Nephron progenitor cell (in vitro differentiated cells): ENCODE measurements around the gene ERMN.

Experiments used
- DNase-seq: peaks from one replicate; pipeline ENCODE4 v3.0.0; 2021
- H3K27ac Mint-ChIP-seq: 2 replicates; pipeline ENCODE4 v1.8.0; 2021; ENCODE audit warnings: mild to moderate bottlenecking, moderate library complexity, mixed read lengths
- H3K27me3 Mint-ChIP-seq: 2 replicates; pipeline ENCODE4 v1.8.0; 2021; ENCODE audit warnings: mild to moderate bottlenecking, low read depth, mixed read lengths; ENCODE audit not compliant: poor library complexity
- H3K36me3 Mint-ChIP-seq: 2 replicates; pipeline ENCODE4 v1.8.0; 2021; ENCODE audit warnings: low read depth, mixed read lengths
- H3K4me1 Mint-ChIP-seq: 2 replicates; pipeline ENCODE4 v1.8.0; 2021; ENCODE audit warnings: mixed read lengths
- H3K4me3 Mint-ChIP-seq: 2 replicates; pipeline ENCODE4 v1.8.0; 2021; ENCODE audit warnings: mild to moderate bottlenecking, moderate library complexity, mixed read lengths
- H3K9me3 Mint-ChIP-seq: 2 replicates; pipeline ENCODE4 v1.8.0; 2021; ENCODE audit warnings: mild to moderate bottlenecking, moderate library complexity, mixed read lengths
- TF ChIP-seq, protein P1 (sequence below): fragments of 200-600 bp; sonication (generic); IDR thresholded peaks from 2 replicates; pipeline ENCODE4 v1.5.0; 2021; ENCODE audit warnings: antibody characterized with exemption

The ERMN gene

DNA sequence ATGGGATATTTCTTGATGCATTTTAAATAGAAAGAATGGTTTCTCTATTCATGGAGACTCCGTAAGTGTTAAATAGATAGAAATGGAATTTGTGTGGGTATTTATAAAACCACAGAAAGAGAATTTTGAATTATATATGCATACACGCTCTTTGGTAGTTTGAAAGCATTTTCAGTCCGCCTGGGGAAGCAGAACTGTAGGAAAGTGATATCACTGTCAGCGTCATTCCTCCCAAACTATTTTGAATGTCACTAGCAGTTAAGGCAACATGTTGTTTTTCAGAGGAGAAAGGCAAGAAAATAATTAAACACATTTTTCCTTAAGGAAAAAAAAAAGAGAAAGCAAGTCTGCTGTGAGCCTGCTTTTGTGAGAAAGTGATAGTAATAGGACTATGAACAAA, 8.7 kb upstream of the ERMN start:
- TF ChIP-seq, protein P1, sequence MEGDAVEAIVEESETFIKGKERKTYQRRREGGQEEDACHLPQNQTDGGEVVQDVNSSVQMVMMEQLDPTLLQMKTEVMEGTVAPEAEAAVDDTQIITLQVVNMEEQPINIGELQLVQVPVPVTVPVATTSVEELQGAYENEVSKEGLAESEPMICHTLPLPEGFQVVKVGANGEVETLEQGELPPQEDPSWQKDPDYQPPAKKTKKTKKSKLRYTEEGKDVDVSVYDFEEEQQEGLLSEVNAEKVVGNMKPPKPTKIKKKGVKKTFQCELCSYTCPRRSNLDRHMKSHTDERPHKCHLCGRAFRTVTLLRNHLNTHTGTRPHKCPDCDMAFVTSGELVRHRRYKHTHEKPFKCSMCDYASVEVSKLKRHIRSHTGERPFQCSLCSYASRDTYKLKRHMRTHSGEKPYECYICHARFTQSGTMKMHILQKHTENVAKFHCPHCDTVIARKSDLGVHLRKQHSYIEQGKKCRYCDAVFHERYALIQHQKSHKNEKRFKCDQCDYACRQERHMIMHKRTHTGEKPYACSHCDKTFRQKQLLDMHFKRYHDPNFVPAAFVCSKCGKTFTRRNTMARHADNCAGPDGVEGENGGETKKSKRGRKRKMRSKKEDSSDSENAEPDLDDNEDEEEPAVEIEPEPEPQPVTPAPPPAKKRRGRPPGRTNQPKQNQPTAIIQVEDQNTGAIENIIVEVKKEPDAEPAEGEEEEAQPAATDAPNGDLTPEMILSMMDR = no peak
- H3K4me3 Mint-ChIP-seq = no peak overlapping the region
- no peaks in the 10 kb centered on the region for H3K27me3 Mint-ChIP-seq
- no peak for DNase-seq
- H3K4me1 Mint-ChIP-seq = peaks cover 13% of the 10 kb centered on the region
- no peaks in the 10 kb centered on the region for H3K36me3 Mint-ChIP-seq
- H3K27ac Mint-ChIP-seq = no peak overlapping the region
- no peaks in the 10 kb centered on the region for H3K9me3 Mint-ChIP-seq

GRCh38 chr2:157333304-157334047, 7.9 kb upstream of the ERMN start:
- no peak for DNase-seq
- TF ChIP-seq, protein P1 = no peak
- no peak overlapping the region for H3K27ac Mint-ChIP-seq
- H3K27me3 Mint-ChIP-seq = no peaks in the 10 kb centered on the region
- no peaks in the 10 kb centered on the region for H3K9me3 Mint-ChIP-seq
- peaks cover 18% of the 10 kb centered on the region for H3K4me1 Mint-ChIP-seq
- no peak overlapping the region for H3K4me3 Mint-ChIP-seq
- no peaks in the 10 kb centered on the region for H3K36me3 Mint-ChIP-seq

- H3K4me3 Mint-ChIP-seq = no peak overlapping the region
- TF ChIP-seq, protein P1 = no peak
- H3K36me3 Mint-ChIP-seq = no peaks in the 10 kb centered on the region
- no peak for DNase-seq
- H3K27me3 Mint-ChIP-seq = no peaks in the 10 kb centered on the region
- peaks cover 29% of the 10 kb centered on the region for H3K4me1 Mint-ChIP-seq
- no peaks in the 10 kb centered on the region for H3K9me3 Mint-ChIP-seq
- no peak overlapping the region for H3K27ac Mint-ChIP-seq
Measured at GRCh38 chr2:157329524-157329923, 3.9 kb upstream of the ERMN start.

DNA sequence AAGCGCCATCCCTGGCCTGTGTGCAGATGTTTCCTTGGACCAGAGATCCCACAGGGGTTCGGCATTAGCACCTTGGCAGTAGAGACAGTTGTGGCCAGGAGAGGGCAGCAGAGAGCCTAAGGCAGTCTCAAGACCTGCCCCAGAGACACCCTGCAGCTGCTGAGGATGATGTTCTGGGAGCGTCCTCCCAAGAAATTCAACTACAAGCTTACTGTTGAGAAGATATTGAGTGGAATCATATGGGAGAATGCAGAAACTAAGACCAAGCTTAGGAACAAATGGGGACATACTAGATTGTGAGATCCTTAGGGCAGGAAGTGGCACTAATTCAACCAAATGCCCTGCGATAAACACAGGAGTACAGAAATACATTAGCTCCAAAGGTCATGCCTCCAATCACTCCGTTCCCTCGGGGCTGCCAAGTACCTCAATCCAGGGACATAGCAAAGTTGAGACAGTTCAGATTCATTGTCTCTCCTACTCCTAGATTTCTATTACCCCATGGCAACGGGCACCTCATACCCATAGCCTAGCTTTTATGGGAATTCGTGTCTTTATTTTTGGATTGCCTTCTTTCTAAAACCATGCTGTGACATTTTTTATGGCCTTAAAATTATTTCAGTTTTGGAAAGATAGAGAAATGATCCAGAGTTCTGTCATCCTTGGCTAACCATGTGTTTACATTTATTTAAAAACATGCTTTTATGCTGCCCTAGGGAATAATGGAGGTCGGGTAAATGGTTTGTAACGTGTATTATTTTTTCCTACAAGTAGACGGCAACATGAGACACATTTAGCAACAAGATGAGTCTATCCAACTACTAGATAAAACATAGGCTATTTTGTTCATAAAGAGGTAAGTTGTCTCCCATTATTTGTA, 2.2 kb upstream of the ERMN start:
- H3K27me3 Mint-ChIP-seq = no peaks in the 10 kb centered on the region
- no peaks in the 10 kb centered on the region for H3K36me3 Mint-ChIP-seq

DNA sequence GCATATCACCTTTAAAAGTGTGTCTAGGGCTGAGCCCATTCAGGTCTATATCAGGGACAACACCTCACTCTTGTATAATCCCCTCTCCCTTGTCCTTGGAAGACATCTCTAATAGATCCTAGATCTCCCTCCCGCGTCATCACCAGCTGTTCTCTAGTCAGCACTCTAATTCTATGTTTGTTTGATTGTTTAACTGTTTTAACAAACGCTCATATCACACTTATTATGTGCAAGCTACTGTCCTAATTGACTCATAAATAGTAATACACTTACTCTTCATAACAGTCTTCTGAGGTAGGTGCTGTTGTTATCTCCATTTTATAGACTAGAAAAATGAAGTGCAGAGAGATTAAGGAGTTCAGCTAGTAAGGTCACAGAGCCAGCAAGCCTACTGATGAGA, 1.6 kb upstream of the ERMN start:
- no peak for DNase-seq
- peaks cover 29% of the 10 kb centered on the region for H3K4me1 Mint-ChIP-seq
- no peaks in the 10 kb centered on the region for H3K36me3 Mint-ChIP-seq
- no peak overlapping the region for H3K4me3 Mint-ChIP-seq
- H3K27me3 Mint-ChIP-seq = no peaks in the 10 kb centered on the region
- TF ChIP-seq, protein P1 = no peak
- H3K9me3 Mint-ChIP-seq = no peaks in the 10 kb centered on the region
- H3K27ac Mint-ChIP-seq = no peak overlapping the region

More for the DNA sequence above, 2.2 kb upstream of the ERMN start:
- peak; percentile 87 for DNase-seq
- TF ChIP-seq, protein P1 = peak; percentile 92
- H3K9me3 Mint-ChIP-seq = no peaks in the 10 kb centered on the region
- H3K4me1 Mint-ChIP-seq = peaks cover 29% of the 10 kb centered on the region
- H3K4me3 Mint-ChIP-seq = no peak overlapping the region
- H3K27ac Mint-ChIP-seq = no peak overlapping the region
